ENCODE data around the gene KRTAP13-4. TPM values are rescaled to one million over a fixed set of nuclear protein-coding genes. Genes with fewer than 3 reads are reported as not detected.

Gene KRTAP13-4
- total RNA-seq (2022; extraction: Qiagen RNA extraction; ENCODE audit: low read depth), result not detected in 5 replicates

GRCh38 chr21:30430170-30430655 lies at the start of gene KRTAP13-4:
Gene KRTAP13-4 (plus strand): TSS chr21:30430220. CDS start chr21:30430276, 56 bp downstream.

GRCh38 chr21:30395731-30396130 lies 34.3 kb upstream of the KRTAP13-4 start, which contains the start of gene KRTAP13-1:
Gene KRTAP13-1 (plus strand): TSS chr21:30396031. CDS start chr21:30396087, 56 bp downstream.

GRCh38 chr21:30425826-30426225 lies 4.2 kb upstream of the KRTAP13-4 start, which contains the start of gene KRTAP13-3:
Gene KRTAP13-3 (minus strand): TSS chr21:30425926. CDS start chr21:30425912, 14 bp downstream.

GRCh38 chr21:30439975-30440374 lies 10.0 kb downstream of the KRTAP13-4 start, which contains the start of gene KRTAP15-1:
Gene KRTAP15-1 (plus strand): TSS chr21:30440275. CDS start chr21:30440328, 53 bp downstream.

GRCh38 chr21:30480145-30480544 lies 50.1 kb downstream of the KRTAP13-4 start, which contains the start of gene KRTAP19-1:
Gene KRTAP19-1 (minus strand): TSS chr21:30480367. CDS start chr21:30480317, 50 bp downstream.

Other genes with a start within 250 kb of the KRTAP13-4 start
- gene CLDN8, start 214.1 kb upstream of the KRTAP13-4 start, total RNA-seq (2022; extraction: Qiagen RNA extraction; ENCODE audit: low read depth), result not detected in 5 replicates
- not detected in 5 replicates for gene KRTAP24-1, start 147.3 kb upstream of the KRTAP13-4 start, total RNA-seq (2022; extraction: Qiagen RNA extraction; ENCODE audit: low read depth)
- not detected in 5 replicates for gene KRTAP25-1, start 140.7 kb upstream of the KRTAP13-4 start, total RNA-seq (2022; extraction: Qiagen RNA extraction; ENCODE audit: low read depth)
- gene KRTAP26-1, start 109.9 kb upstream of the KRTAP13-4 start, total RNA-seq (2022; extraction: Qiagen RNA extraction; ENCODE audit: low read depth), result not detected in 5 replicates
- gene KRTAP27-1, start 92.5 kb upstream of the KRTAP13-4 start, total RNA-seq (2022; extraction: Qiagen RNA extraction; ENCODE audit: low read depth), result not detected in 5 replicates
- gene KRTAP23-1, start 81.6 kb upstream of the KRTAP13-4 start, total RNA-seq (2022; extraction: Qiagen RNA extraction; ENCODE audit: low read depth), result not detected in 5 replicates
- gene KRTAP13-2, start 57.9 kb upstream of the KRTAP13-4 start, total RNA-seq (2022; extraction: Qiagen RNA extraction; ENCODE audit: low read depth), result not detected in 5 replicates
- gene KRTAP13-1, start 34.2 kb upstream of the KRTAP13-4 start, total RNA-seq (2022; extraction: Qiagen RNA extraction; ENCODE audit: low read depth), result not detected in 5 replicates
- not detected in 5 replicates for gene KRTAP13-3, start 4.3 kb upstream of the KRTAP13-4 start, total RNA-seq (2022; extraction: Qiagen RNA extraction; ENCODE audit: low read depth)
- gene KRTAP15-1, start 10.1 kb downstream of the KRTAP13-4 start, total RNA-seq (2022; extraction: Qiagen RNA extraction; ENCODE audit: low read depth), result not detected in 5 replicates
- gene KRTAP19-1, start 50.1 kb downstream of the KRTAP13-4 start, total RNA-seq (2022; extraction: Qiagen RNA extraction; ENCODE audit: low read depth), result not detected in 5 replicates
- not detected in 5 replicates for gene KRTAP19-2, start 57.2 kb downstream of the KRTAP13-4 start, total RNA-seq (2022; extraction: Qiagen RNA extraction; ENCODE audit: low read depth)
- not detected in 5 replicates for gene KRTAP19-3, start 61.8 kb downstream of the KRTAP13-4 start, total RNA-seq (2022; extraction: Qiagen RNA extraction; ENCODE audit: low read depth)
- not detected in 5 replicates for gene KRTAP19-4, start 66.9 kb downstream of the KRTAP13-4 start, total RNA-seq (2022; extraction: Qiagen RNA extraction; ENCODE audit: low read depth)
- gene KRTAP19-5, start 71.9 kb downstream of the KRTAP13-4 start, total RNA-seq (2022; extraction: Qiagen RNA extraction; ENCODE audit: low read depth), result not detected in 5 replicates
- not detected in 5 replicates for gene KRTAP19-6, start 111.6 kb downstream of the KRTAP13-4 start, total RNA-seq (2022; extraction: Qiagen RNA extraction; ENCODE audit: low read depth)
- gene KRTAP19-7, start 131.1 kb downstream of the KRTAP13-4 start, total RNA-seq (2022; extraction: Qiagen RNA extraction; ENCODE audit: low read depth), result not detected in 5 replicates
- gene KRTAP22-2, start 160.2 kb downstream of the KRTAP13-4 start, total RNA-seq (2022; extraction: Qiagen RNA extraction; ENCODE audit: low read depth), result not detected in 5 replicates
- not detected in 5 replicates for gene KRTAP6-3, start 162.2 kb downstream of the KRTAP13-4 start, total RNA-seq (2022; extraction: Qiagen RNA extraction; ENCODE audit: low read depth)
- not detected in 5 replicates for gene KRTAP6-2, start 168.7 kb downstream of the KRTAP13-4 start, total RNA-seq (2022; extraction: Qiagen RNA extraction; ENCODE audit: low read depth)
- gene KRTAP22-1, start 170.9 kb downstream of the KRTAP13-4 start, total RNA-seq (2022; extraction: Qiagen RNA extraction; ENCODE audit: low read depth), result not detected in 5 replicates
- not detected in 5 replicates for gene KRTAP6-1, start 183.7 kb downstream of the KRTAP13-4 start, total RNA-seq (2022; extraction: Qiagen RNA extraction; ENCODE audit: low read depth)
- not detected in 5 replicates for gene KRTAP20-1, start 186.2 kb downstream of the KRTAP13-4 start, total RNA-seq (2022; extraction: Qiagen RNA extraction; ENCODE audit: low read depth)
- gene KRTAP20-4, start 190.4 kb downstream of the KRTAP13-4 start, total RNA-seq (2022; extraction: Qiagen RNA extraction; ENCODE audit: low read depth), result not detected in 5 replicates
- not detected in 5 replicates for gene KRTAP20-2, start 205.0 kb downstream of the KRTAP13-4 start, total RNA-seq (2022; extraction: Qiagen RNA extraction; ENCODE audit: low read depth)
- gene KRTAP20-3, start 212.6 kb downstream of the KRTAP13-4 start, total RNA-seq (2022; extraction: Qiagen RNA extraction; ENCODE audit: low read depth), result not detected in 5 replicates